ENCODE data around the gene ACAD10. TPM values are rescaled to one million over a fixed set of nuclear protein-coding genes. Genes with fewer than 3 reads are reported as not detected.

Gene ACAD10
- total RNA-seq, 2 experiments from 2014 or later = 24.5 to 28.8 TPM

- Mint-ChIP-seq H3K4me1 (ENCODE audit: low read depth) (peaks cover 27% of the 10 kb centered on the region), H3K4me3 (peak overlapping the region; percentile 95), H3K27ac (peak overlapping the region; percentile 97), H3K36me3 (ENCODE audit: low read depth) (peaks cover 17% of the 10 kb centered on the region), H3K27me3 (no peaks in the 10 kb centered on the region), H3K9me3 (no peaks in the 10 kb centered on the region)
- ChIA-PET CTCF (no interaction called here), POLR2A (interaction anchor here (0.6 to 2.1 kb wide), 8 partner anchors 8 to 213 kb away, joined by 3 to 9 read pairs (median 6); no protein-coding TSS in a partner anchor)
- TF ChIP-seq CTCF (IDR thresholded peaks at IDR 0.05) = no peak
- DNase-seq (no peak), ATAC-seq (no peak)
- intact Hi-C loops (cut with micrococcal nuclease) = no loop called here
Observed at GRCh38 chr12:111686574-111687105, 787 bp downstream of the ACAD10 start.

GRCh38 chr12:111687255-111687654 is 1.4 kb downstream of the ACAD10 start:
- peak; percentile 9 for TF ChIP-seq CTCF (IDR thresholded peaks at IDR 0.05)
- no peaks in the 10 kb centered on the region for H3K9me3 Mint-ChIP-seq
- peak overlapping the region; percentile 95 for H3K4me3 Mint-ChIP-seq
- intact Hi-C loops (cut with micrococcal nuclease) = no loop called here
- ChIA-PET CTCF (no interaction called here), POLR2A (no interaction called here)
- peaks cover 27% of the 10 kb centered on the region for H3K4me1 Mint-ChIP-seq (ENCODE audit: low read depth)
- DNase-seq (peak; percentile 25), ATAC-seq (no peak)
- H3K36me3 Mint-ChIP-seq (ENCODE audit: low read depth) = peaks cover 16% of the 10 kb centered on the region
- peak overlapping the region; percentile 10 for H3K27ac Mint-ChIP-seq
- no peaks in the 10 kb centered on the region for H3K27me3 Mint-ChIP-seq

GRCh38 chr12:111687952-111688351 is 2.1 kb downstream of the ACAD10 start:
- CTCF ChIA-PET = no interaction called here

GRCh38 chr12:111691262-111691661 is 5.4 kb downstream of the ACAD10 start:
- intact Hi-C loops (cut with micrococcal nuclease) = no loop called here
- Mint-ChIP-seq H3K4me1 (ENCODE audit: low read depth) (peaks cover 11% of the 10 kb centered on the region), H3K27me3 (no peaks in the 10 kb centered on the region), H3K9me3 (no peaks in the 10 kb centered on the region), H3K27ac (no peak overlapping the region), H3K4me3 (no peak overlapping the region), H3K36me3 (ENCODE audit: low read depth) (peaks cover 25% of the 10 kb centered on the region)
- ChIA-PET CTCF (no interaction called here), POLR2A (no interaction called here)
- DNase-seq = no peak
- no peak for ATAC-seq
- no peak for TF ChIP-seq CTCF (IDR thresholded peaks at IDR 0.05)

More at GRCh38 chr12:111687952-111688351, 2.1 kb downstream of the ACAD10 start:
- Mint-ChIP-seq H3K9me3 (no peaks in the 10 kb centered on the region), H3K4me1 (ENCODE audit: low read depth) (peaks cover 24% of the 10 kb centered on the region), H3K27me3 (no peaks in the 10 kb centered on the region), H3K27ac (no peak overlapping the region), H3K4me3 (no peak overlapping the region), H3K36me3 (ENCODE audit: low read depth) (peaks cover 11% of the 10 kb centered on the region)
- POLR2A ChIA-PET = no interaction called here
- ATAC-seq = no peak
- TF ChIP-seq CTCF (IDR thresholded peaks at IDR 0.05) = no peak
- intact Hi-C loops (cut with micrococcal nuclease) = no loop called here
- no peak for DNase-seq

- Mint-ChIP-seq H3K4me1 (ENCODE audit: low read depth) (no peaks in the 10 kb centered on the region), H3K27me3 (no peaks in the 10 kb centered on the region), H3K4me3 (no peak overlapping the region), H3K9me3 (no peaks in the 10 kb centered on the region), H3K27ac (no peak overlapping the region), H3K36me3 (ENCODE audit: low read depth) (peaks cover 27% of the 10 kb centered on the region)
- POLR2A ChIA-PET = no interaction called here
- CTCF ChIA-PET = interaction anchor here (1.0 to 3.3 kb wide), 3 partner anchors 15 to 241 kb away, joined by 3 to 9 read pairs (median 6); no protein-coding TSS in a partner anchor
- ATAC-seq (no peak), DNase-seq (peak; percentile 9)
- TF ChIP-seq CTCF (IDR thresholded peaks at IDR 0.05) = no peak
- intact Hi-C loops (cut with micrococcal nuclease) = no loop called here
Observed at GRCh38 chr12:111692575-111693210, 6.8 kb downstream of the ACAD10 start.

Measured in activated CD8-positive, alpha-beta T cell treated with anti-CD3 and anti-CD28 coated beads for 36 hours (primary cell).